ENCODE data around the gene LMAN2.

LMAN2 gene

GRCh38 chr5:177311392-177311722 is 40.1 kb downstream of the LMAN2 start:
- TF ChIP-seq EZH2phosphoT487 (IDR thresholded peaks at IDR 0.05; ENCODE audit: borderline replicate concordance) (no peak), CTCF (conservative IDR thresholded peaks at IDR 0.05; ENCODE audit: low read length) (no peak)

GRCh38 chr5:177310757-177311391 is 40.6 kb downstream of the LMAN2 start:
- peak overlapping the region; percentile 89 for H3K9ac ChIP-seq (ENCODE audit: low read depth, low read length, poor library complexity, severe bottlenecking)
- H2AFZ ChIP-seq (ENCODE audit: low read length), result no peak overlapping the region
- no peaks in the 10 kb centered on the region for H3K9me3 ChIP-seq (ENCODE audit: insufficient read depth, low read depth, low read length)
- H3F3A ChIP-seq (ENCODE audit: low read depth), result no peaks in the 10 kb centered on the region
- TF ChIP-seq EZH2phosphoT487 (IDR thresholded peaks at IDR 0.05; ENCODE audit: borderline replicate concordance) (no peak), CTCF (conservative IDR thresholded peaks at IDR 0.05; ENCODE audit: low read length) (no peak)
- H3K79me2 ChIP-seq (ENCODE audit: insufficient read depth, low read length), result peaks cover 48% of the 10 kb centered on the region
- H4K20me1 ChIP-seq (ENCODE audit: insufficient read depth, low read length, poor library complexity, severe bottlenecking), result peaks cover 19% of the 10 kb centered on the region
- H3K36me3 ChIP-seq (ENCODE audit: insufficient read depth, low read length), result no peaks in the 10 kb centered on the region; the same call in 1 of the 2 replicates
- H3K27me3 ChIP-seq (ENCODE audit: insufficient read depth, low read length, poor library complexity, severe bottlenecking), result no peaks in the 10 kb centered on the region
- H3K4me2 ChIP-seq (ENCODE audit: low read depth, low read length, poor library complexity, severe bottlenecking), result peak overlapping the region; percentile 85
- peak overlapping the region; percentile 83 for H3K4me3 ChIP-seq (ENCODE audit: low read length, poor library complexity, severe bottlenecking)
- H3K9me2 ChIP-seq (replicated peaks; ENCODE audit: low read depth, low read length), result no peaks in the 10 kb centered on the region
- peaks cover 17% of the 10 kb centered on the region for H3K4me1 ChIP-seq (ENCODE audit: insufficient read depth, low read length, poor library complexity, severe bottlenecking)

More at GRCh38 chr5:177311392-177311722, 40.1 kb downstream of the LMAN2 start:
- Histone ChIP-seq H3K4me3 (ENCODE audit: low read length, poor library complexity, severe bottlenecking) (peak overlapping the region; percentile 83), H3K9ac (ENCODE audit: low read depth, low read length, poor library complexity, severe bottlenecking) (peak overlapping the region; percentile 89), H3K27me3 (ENCODE audit: insufficient read depth, low read length, poor library complexity, severe bottlenecking) (no peaks in the 10 kb centered on the region), H4K20me1 (ENCODE audit: insufficient read depth, low read length, poor library complexity, severe bottlenecking) (peaks cover 19% of the 10 kb centered on the region), H3F3A (ENCODE audit: low read depth) (no peaks in the 10 kb centered on the region), H3K36me3 (ENCODE audit: insufficient read depth, low read length) (no peaks in the 10 kb centered on the region; the same call in 1 of the 2 replicates), H3K9me3 (ENCODE audit: insufficient read depth, low read depth, low read length) (no peaks in the 10 kb centered on the region), H3K4me1 (ENCODE audit: insufficient read depth, low read length, poor library complexity, severe bottlenecking) (peaks cover 17% of the 10 kb centered on the region), H3K9me2 (replicated peaks; ENCODE audit: low read depth, low read length) (no peaks in the 10 kb centered on the region), H2AFZ (ENCODE audit: low read length) (no peak overlapping the region), H3K79me2 (ENCODE audit: insufficient read depth, low read length) (peaks cover 44% of the 10 kb centered on the region), H3K4me2 (ENCODE audit: low read depth, low read length, poor library complexity, severe bottlenecking) (peak overlapping the region; percentile 85)

GRCh38 chr5:177310332-177310731 is 41.1 kb downstream of the LMAN2 start:
- Histone ChIP-seq H3K4me3 (ENCODE audit: low read length, poor library complexity, severe bottlenecking) (peak overlapping the region; percentile 83), H3F3A (ENCODE audit: low read depth) (no peaks in the 10 kb centered on the region), H4K20me1 (ENCODE audit: insufficient read depth, low read length, poor library complexity, severe bottlenecking) (peaks cover 19% of the 10 kb centered on the region), H3K27me3 (ENCODE audit: insufficient read depth, low read length, poor library complexity, severe bottlenecking) (no peaks in the 10 kb centered on the region), H2AFZ (ENCODE audit: low read length) (no peak overlapping the region), H3K4me1 (ENCODE audit: insufficient read depth, low read length, poor library complexity, severe bottlenecking) (peaks cover 17% of the 10 kb centered on the region), H3K79me2 (ENCODE audit: insufficient read depth, low read length) (peaks cover 53% of the 10 kb centered on the region), H3K36me3 (ENCODE audit: insufficient read depth, low read length) (no peaks in the 10 kb centered on the region; the same call in 1 of the 2 replicates), H3K9me2 (replicated peaks; ENCODE audit: low read depth, low read length) (no peaks in the 10 kb centered on the region), H3K9me3 (ENCODE audit: insufficient read depth, low read depth, low read length) (no peaks in the 10 kb centered on the region), H3K9ac (ENCODE audit: low read depth, low read length, poor library complexity, severe bottlenecking) (peak overlapping the region; percentile 89), H3K4me2 (ENCODE audit: low read depth, low read length, poor library complexity, severe bottlenecking) (peak overlapping the region; percentile 85)
- TF ChIP-seq EZH2phosphoT487 (IDR thresholded peaks at IDR 0.05; ENCODE audit: borderline replicate concordance) (no peak), CTCF (conservative IDR thresholded peaks at IDR 0.05; ENCODE audit: low read length) (no peak)
